CD4-positive, alpha-beta T cell (primary cell): ENCODE measurements around the gene BAIAP2. TPM values are rescaled to one million over a fixed set of nuclear protein-coding genes. Genes with fewer than 3 reads are reported as not detected.

Experiments
- ATAC-seq: fragments of 200-7000 bp; cut with Tn5 transposase; one replicate; pipeline ENCODE4 v1.10.0; 2022; ENCODE audit warnings: mild to moderate bottlenecking; ENCODE audit not compliant: poor library complexity
- CTCF ChIA-PET: fragments of 350-600 bp; sonication (Branson Sonifier 250); formaldehyde crosslinking; loops from one replicate; lab custom pipeline; 2021; ENCODE audit warnings: antibody characterized with exemption, inconsistent platforms; lab: Charles Lee
- POLR2A ChIA-PET: fragments of 350-600 bp; sonication (Branson Sonifier 250); formaldehyde crosslinking; loops from one replicate; lab custom pipeline; 2021; ENCODE audit warnings: antibody characterized with exemption, inconsistent platforms; lab: Charles Lee
- DNase-seq, 14 experiments: peaks; one replicate each; pipeline ENCODE4 v3.0.0-alpha.2; 2013 to 2020; ENCODE audit warnings: mixed read lengths in 2 of 14
- H3K27ac ChIP-seq, 2 donors: one replicate each; pipeline versions ENCODE4 v1.5.1 to v1.7.0; 2013; ENCODE audit warnings: low read length in 2 of 2, low read depth in 1 of 2, mild to moderate bottlenecking in 1 of 2
- H3K27me3 ChIP-seq, 2 experiments: 1 replicate in 1 of 2; 2 replicates in 1 of 2; pipeline versions ENCODE4 v1.6.1 to v1.7.0; 2013; ENCODE audit warnings: low read length in 2 of 2, control low read depth in 1 of 2, mild to moderate bottlenecking in 1 of 2, moderate library complexity in 1 of 2; ENCODE audit not compliant: insufficient read depth in 2 of 2, control insufficient read depth in 1 of 2
- H3K36me3 ChIP-seq: one replicate; pipeline ENCODE4 v1.6.1; 2013; ENCODE audit warnings: low read length, control low read depth; ENCODE audit not compliant: insufficient read depth
- H3K4me1 ChIP-seq: one replicate; pipeline ENCODE4 v1.6.1; 2013; ENCODE audit warnings: low read length, control low read depth; ENCODE audit not compliant: insufficient read depth
- H3K4me3 ChIP-seq: one replicate; pipeline ENCODE4 v1.5.1; 2013; ENCODE audit warnings: mild to moderate bottlenecking, low read length, moderate library complexity
- H3K9me3 ChIP-seq, 2 experiments: 1 replicate in 1 of 2; 2 replicates in 1 of 2; pipeline versions ENCODE4 v1.6.1 to v1.7.0; 2013; ENCODE audit warnings: low read length in 2 of 2, mild to moderate bottlenecking in 2 of 2, control low read depth in 1 of 2, moderate library complexity in 1 of 2; ENCODE audit not compliant: control insufficient read depth in 1 of 2, insufficient read depth in 1 of 2
- H3K27ac Mint-ChIP-seq: one replicate; pipeline ENCODE4 v1.8.0; 2020; ENCODE audit warnings: mixed read lengths
- H3K27me3 Mint-ChIP-seq: one replicate; pipeline ENCODE4 v1.8.0; 2021; ENCODE audit warnings: mixed read lengths
- H3K36me3 Mint-ChIP-seq: one replicate; pipeline ENCODE4 v1.8.0; 2021; ENCODE audit warnings: low read depth, mixed read lengths
- H3K4me1 Mint-ChIP-seq: one replicate; pipeline ENCODE4 v1.8.0; 2021; ENCODE audit warnings: low read depth, mixed read lengths
- H3K4me3 Mint-ChIP-seq: one replicate; pipeline ENCODE4 v1.8.0; 2020; ENCODE audit warnings: mild to moderate bottlenecking, mixed read lengths
- H3K9me3 Mint-ChIP-seq: one replicate; pipeline ENCODE4 v1.8.0; 2020; ENCODE audit warnings: mixed read lengths
- CTCF ChIP-seq: fragments of 200-600 bp; IDR thresholded peaks from one replicate; pipeline ENCODE4 v1.8.0; 2022; ENCODE audit warnings: antibody characterized with exemption, mild to moderate bottlenecking
- intact Hi-C, 2 experiments: fragments of 100-400 bp; cut with DNase I in 1 of 2; cut with micrococcal nuclease in 1 of 2; formaldehyde crosslinking; loops; one replicate each; pipeline versions ENCODE4 v1.15.1 to v1.9.0; 2023 to 2025; cut with DNase I, micrococcal nuclease
- total RNA-seq, 174 experiments: library from RNA in 2 of 174; stranded (reverse) in 2 of 174; gene quantifications; one replicate each; pipeline ENCODE4 v1.2.3 and lab custom pipeline; 2021 to 2026

Gene BAIAP2
- total RNA-seq, 2 experiments from 2014 or later, result 4.2 to 4.9 TPM

- intact Hi-C loops, result loop anchor here in 1 of 2 experiments (5.0 kb wide), 1 partner anchor 37 kb away; no protein-coding TSS in a partner anchor
- DNase-seq (no peak), ATAC-seq (no peak)
- Mint-ChIP-seq H3K4me3 (no peak overlapping the region), H3K4me1 (no peaks in the 10 kb centered on the region), H3K27me3 (no peaks in the 10 kb centered on the region), H3K9me3 (no peaks in the 10 kb centered on the region), H3K36me3 (no peaks in the 10 kb centered on the region), H3K27ac (no peak overlapping the region)
- H3K36me3 ChIP-seq, result no peaks in the 10 kb centered on the region
- ChIA-PET POLR2A (no interaction called here), CTCF (no interaction called here)
- no peak overlapping the region for H3K4me3 ChIP-seq
- no peak overlapping the region for H3K27ac ChIP-seq
- peaks cover 7% of the 10 kb centered on the region for H3K4me1 ChIP-seq
- no peaks in the 10 kb centered on the region for H3K27me3 ChIP-seq
- TF ChIP-seq CTCF, result no peak
- H3K9me3 ChIP-seq, result no peaks in the 10 kb centered on the region
These were observed 29.9 kb downstream of the BAIAP2 start for GRCh38 chr17:81064678-81065475.

GRCh38 chr17:81065500-81065899 lies 30.5 kb downstream of the BAIAP2 start:
- CTCF ChIA-PET, result no interaction called here
- Mint-ChIP-seq H3K4me1 (no peaks in the 10 kb centered on the region), H3K4me3 (no peak overlapping the region), H3K36me3 (no peaks in the 10 kb centered on the region), H3K27ac (no peak overlapping the region), H3K9me3 (no peaks in the 10 kb centered on the region), H3K27me3 (no peaks in the 10 kb centered on the region)
- intact Hi-C loops, result no loop called here
- TF ChIP-seq CTCF, result no peak
- no peak overlapping the region for H3K4me3 ChIP-seq
- H3K27ac ChIP-seq, result no peak overlapping the region
- H3K9me3 ChIP-seq, result no peaks in the 10 kb centered on the region
- H3K36me3 ChIP-seq, result no peaks in the 10 kb centered on the region
- no peaks in the 10 kb centered on the region for H3K27me3 ChIP-seq
- H3K4me1 ChIP-seq, result peaks cover 7% of the 10 kb centered on the region
- POLR2A ChIA-PET, result no interaction called here
- ATAC-seq (no peak), DNase-seq (no peak)

GRCh38 chr17:81066072-81066471 lies 31.1 kb downstream of the BAIAP2 start:
- CTCF ChIA-PET, result no interaction called here
- Histone ChIP-seq H3K27me3 (no peaks in the 10 kb centered on the region), H3K36me3 (no peaks in the 10 kb centered on the region), H3K9me3 (no peaks in the 10 kb centered on the region), H3K27ac (no peak overlapping the region), H3K4me3 (no peak overlapping the region), H3K4me1 (peaks cover 7% of the 10 kb centered on the region)
- Mint-ChIP-seq H3K27me3 (no peaks in the 10 kb centered on the region), H3K36me3 (no peaks in the 10 kb centered on the region), H3K4me3 (no peak overlapping the region), H3K27ac (no peak overlapping the region), H3K4me1 (no peaks in the 10 kb centered on the region), H3K9me3 (no peaks in the 10 kb centered on the region)
- POLR2A ChIA-PET, result no interaction called here
- intact Hi-C loops, result no loop called here
- TF ChIP-seq CTCF, result no peak
- DNase-seq (no peak), ATAC-seq (no peak)
